EL (cell line): ENCODE measurements around the gene STT3A.
"Not testable (repeated sequence)": the region's sequence is repeated elsewhere in the genome, so short reads cannot be mapped to it uniquely, and the experiment has no call there.

Experiments used
- DNase-seq: peaks from one replicate; pipeline ENCODE4 v3.0.0-alpha.2; 2016

STT3A gene

DNA sequence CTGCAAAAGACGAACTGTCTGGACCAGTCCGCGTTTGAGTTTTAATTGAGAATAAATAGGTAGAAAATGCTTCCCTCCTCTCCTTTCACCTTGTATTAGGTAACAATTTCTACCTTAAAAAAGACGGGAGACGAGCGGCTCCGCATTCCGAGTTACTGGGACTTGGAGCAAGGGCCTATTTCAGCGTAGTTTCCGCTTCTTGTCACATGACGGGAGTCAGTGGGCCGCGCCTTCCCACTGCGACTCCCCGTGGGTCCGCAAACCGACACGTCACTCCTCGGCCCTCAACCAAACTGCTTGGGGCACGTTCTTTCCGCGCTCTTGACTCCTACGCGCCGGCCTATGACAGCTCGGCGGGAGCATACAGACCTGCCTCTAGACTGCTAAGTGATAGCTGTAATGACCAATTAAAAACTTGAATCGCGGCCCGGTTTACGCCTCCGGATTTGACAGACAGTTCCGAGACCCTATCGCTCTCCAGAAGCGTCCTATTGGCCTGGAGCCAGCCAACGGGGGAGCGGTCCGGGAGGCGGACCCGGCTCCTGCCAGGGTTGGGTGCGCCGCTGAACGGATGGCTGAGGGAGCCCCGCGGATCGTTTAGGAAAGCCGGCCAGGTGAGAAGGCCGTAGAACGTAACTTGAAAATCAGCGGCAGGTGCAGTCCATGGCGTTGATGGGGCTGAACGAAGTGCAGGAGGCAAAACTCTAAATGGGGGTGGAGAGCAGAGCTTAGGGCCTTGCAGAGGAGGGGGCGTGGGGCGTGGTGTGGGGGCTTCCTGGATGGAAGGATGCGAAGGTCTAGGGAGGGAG, at the start of gene STT3A:
Gene STT3A, plus strand, starts transcription at position 548 of the 809 bp plus-strand sequence. CDS start 3,064 bp downstream, outside the sequence.
- DNase-seq, result peak; percentile 100

DNA sequence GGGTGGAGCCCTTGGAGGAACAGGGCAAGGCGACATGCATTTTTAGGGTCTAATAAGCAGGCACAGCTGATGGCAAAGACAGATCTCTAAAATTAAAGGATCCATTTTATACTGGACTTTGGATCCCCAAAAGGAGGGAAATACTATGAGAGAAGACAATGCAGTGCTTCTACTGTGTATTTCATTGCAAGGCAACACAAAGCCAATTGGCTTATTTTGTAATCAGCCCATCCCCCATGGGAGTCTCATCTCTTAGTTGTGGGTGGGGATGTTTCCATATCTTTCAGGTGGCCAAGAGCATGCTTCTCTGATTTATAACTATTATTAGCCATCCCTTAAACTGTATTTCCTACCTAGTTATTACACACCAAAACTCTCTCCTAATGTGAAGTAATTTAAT, 41.9 kb upstream of the STT3A start:
- DNase-seq, result no peak

DNA sequence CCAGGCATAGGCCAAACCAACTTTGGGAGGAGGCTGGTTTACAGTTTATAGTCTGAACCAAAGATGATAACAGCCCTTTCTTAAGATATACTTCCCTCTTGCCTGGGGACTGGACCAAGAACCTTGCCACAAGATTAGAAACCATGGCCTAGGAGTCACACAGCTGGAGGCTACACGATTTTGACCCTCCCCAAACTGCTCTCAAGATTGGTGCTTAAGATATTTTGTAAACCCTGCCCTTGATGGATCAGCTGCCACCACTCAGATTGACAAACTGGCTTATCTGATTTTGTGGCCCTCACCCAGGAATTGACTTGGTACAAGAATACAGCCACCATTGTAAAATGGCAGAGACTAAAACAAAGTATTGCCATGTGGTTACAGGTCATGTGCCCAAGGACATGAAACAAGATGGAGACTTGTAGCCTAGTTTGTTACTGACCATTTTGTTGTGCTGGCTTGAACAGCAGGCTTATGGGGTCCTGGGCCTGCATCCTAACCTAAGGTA, 40.8 kb upstream of the STT3A start:
- DNase-seq, result no peak

DNA sequence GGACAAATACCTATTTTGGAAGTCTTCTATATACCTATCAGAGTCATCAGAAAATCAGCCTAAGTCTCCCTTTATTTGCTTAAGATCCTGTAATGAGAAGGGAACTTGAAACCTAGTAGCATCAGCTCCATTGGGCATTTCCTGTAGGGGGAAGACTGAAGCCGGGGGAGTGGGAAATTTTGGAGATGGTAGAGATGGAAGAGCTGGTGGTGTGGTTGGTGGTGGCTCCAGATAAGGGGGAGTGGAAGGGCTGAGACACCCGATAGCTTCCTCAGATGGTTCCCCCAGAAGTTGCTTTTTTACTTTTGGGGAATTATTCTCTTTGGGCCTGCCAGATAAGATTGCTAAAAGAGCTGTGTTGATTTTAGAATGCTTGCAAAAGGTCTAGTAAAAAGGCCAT, 39.7 kb upstream of the STT3A start:
- no peak for DNase-seq

DNA sequence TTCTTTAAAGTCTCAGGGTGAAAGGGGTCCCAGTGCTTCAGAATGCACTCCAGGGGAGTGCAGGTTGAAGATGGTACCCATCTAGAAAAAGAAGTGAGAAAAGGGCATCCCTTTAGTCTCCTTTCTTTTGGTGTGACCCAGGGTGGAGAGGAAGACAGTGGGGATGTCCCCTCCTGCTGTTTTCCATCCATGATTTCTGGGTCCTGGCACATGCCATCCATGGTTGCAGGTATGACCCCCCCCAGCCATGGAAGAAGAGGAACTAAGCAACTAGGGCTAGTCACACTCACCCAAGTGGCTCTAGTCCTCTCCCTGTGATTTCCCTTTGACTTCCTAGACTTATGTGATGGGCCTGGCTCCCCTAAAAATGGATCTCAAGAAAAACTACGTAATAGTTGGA, 39.3 kb upstream of the STT3A start:
- DNase-seq, result no peak

DNA sequence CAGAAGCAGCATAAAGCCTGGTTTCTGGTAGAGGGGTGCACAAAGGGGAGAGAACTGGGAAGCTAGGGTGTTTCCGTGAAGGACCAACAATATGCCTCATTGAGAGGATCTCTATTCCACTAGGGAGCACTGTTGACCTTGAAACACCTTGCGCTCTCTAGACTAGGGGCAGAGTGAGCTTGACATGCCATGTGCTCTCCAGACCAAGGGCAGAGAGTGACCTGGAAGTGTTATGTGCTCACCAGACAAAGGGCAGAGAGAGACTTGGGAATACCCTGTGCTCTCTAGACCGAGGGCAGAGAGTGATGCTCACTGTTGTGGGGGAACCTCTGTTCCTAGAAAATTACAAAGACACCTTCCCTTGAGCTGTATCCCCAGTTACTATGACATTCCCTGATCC, 38.6 kb upstream of the STT3A start:
- no peak for DNase-seq

DNA sequence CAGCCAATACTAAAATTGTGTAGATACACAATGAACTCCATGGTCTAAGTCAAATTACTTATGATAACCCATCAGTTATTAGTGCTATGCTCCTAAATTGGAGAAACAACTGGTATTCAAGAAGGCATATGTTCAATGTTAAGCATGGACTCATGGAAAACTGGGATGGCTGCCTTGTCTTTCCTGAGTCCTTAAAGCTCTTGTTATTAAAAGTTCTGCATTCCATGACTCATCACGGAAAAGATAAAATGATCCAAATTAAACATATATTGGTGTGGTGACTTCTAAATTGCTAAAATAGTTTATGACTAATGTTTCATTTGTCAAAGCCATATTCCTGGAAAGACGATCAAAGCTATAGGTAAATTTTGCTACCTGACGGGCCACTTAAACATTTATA, 32.8 kb upstream of the STT3A start:
- peak; percentile 1 for DNase-seq

DNA sequence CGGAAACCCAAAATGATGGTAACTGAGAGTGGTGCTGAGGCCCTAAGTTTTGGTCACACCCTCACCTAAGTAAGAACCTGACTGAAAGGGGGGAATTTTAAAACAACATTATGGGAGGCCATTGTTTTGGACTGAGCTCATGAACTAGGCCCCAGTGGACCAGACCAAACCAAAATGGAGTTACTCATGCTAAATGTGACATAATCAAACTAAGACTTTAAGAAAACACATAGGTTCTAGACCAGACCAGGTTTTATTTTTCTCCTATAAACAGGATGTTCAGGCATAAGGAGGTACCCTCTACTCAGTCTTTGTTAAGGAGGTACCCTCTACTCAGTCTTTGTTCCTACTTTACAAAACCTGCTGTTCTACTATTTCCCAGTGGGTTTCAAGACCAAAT, 30.7 kb upstream of the STT3A start:
- no peak for DNase-seq

DNA sequence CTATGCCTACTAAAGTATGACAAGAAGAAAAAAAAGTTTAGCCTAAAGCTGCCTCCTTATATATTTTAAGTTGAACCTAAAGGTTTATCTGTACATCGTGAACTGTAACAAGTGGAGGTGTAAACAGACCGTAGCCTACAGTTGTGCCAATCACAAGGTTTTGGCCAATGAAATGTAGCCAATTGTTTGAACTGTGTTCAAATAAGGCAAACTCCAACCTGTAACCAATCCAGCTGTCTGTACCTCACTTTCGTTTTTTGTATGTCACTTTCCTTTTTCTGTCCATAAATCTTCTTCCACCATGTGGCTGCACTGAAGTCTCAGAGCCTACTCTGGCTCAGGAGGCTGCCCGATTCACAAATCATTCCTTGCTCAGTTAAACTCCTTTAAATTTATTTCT, 30.2 kb upstream of the STT3A start:
- DNase-seq, result no peak

DNA sequence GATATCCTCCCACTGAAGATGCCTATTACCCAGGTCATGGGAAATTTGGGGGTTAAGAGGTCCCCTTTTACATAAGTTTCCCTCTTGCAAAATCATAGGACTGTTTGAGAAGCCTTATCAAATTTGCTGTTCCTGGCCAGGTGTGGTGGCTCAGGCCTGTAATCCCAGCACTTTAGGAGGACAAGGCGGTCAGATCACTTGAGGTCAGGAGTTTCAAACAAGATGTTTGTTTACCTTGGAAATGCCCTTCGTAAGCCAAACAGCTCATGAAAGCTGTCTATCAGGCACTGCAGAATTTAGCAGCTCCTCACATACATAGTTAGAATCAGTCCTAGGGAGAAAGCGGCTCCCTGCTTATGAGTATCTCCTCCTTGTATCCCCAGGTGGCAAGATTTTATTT, 28.3 kb upstream of the STT3A start:
- no peak for DNase-seq

DNA sequence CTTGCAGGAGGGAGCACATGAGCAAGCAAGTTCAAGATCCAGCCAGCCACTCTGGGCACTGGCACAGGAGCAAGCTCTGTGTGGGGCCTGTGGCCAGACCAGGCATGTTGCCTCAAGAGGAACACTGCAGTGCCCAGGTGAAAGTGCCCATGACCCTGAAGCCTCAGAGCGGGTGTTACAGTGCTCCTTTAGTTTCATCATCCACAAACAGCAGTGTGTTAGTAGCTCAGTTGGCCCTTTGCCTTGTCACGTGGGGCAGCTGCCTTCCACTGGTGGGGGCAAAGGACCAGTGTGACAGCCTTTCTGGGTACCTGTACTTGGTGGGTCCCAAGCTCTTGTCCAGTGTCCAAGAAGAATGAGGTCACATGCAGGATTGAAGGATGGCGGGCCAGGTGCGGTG, 26.4 kb upstream of the STT3A start:
- no peak for DNase-seq

DNA sequence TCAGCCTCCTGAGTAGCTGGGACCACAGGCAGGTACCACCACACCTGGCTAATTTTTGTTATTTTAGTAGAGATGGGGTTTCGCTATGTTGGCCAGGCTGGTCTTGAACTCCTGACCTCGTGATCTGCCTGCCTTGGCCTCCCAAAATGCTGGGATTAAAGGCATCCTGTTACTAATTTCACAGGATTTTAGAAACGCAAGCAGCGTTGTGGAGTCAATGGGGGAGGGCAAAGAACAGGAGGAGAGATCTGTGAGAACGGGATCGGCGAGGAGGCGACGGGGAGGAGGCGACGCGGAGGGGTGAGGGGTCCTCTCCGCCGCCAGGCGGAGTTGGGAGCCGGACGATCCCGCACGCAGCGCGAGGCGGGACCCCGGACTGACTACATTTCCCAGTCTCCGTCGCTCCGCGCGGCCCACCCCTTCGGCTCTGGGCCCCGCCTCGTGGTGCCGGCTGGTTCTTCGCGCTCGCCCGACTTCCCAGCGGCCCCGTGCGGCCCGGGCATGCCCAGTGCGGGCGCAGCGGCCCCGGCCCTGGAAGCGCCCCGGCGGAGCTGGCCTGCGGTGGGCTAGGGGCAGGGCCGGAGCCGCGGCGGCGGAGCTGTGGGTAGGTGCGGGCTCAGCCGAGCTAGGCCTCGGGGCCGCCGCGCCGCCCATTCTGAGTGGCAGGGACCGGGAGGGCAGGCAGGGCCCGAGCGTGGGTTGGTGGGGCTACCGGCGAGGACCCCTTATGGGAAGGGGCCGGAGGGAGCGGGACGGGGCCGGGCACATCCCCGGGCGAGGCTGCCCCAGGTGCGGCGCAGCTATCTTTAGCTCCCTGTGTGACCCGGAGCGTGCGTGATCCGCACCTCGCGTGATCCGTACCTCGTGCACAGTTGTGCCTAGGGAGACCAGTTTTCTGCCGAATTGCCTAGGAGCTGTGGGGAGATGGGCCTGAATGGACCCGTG, 23.4 kb upstream of the STT3A start, which contains the start of gene EI24:
Gene EI24, plus strand, starts transcription at position 508 of the 945 bp plus-strand sequence. CDS start 3,051 bp downstream, outside the sequence.
- peak; percentile 93 for DNase-seq

DNA sequence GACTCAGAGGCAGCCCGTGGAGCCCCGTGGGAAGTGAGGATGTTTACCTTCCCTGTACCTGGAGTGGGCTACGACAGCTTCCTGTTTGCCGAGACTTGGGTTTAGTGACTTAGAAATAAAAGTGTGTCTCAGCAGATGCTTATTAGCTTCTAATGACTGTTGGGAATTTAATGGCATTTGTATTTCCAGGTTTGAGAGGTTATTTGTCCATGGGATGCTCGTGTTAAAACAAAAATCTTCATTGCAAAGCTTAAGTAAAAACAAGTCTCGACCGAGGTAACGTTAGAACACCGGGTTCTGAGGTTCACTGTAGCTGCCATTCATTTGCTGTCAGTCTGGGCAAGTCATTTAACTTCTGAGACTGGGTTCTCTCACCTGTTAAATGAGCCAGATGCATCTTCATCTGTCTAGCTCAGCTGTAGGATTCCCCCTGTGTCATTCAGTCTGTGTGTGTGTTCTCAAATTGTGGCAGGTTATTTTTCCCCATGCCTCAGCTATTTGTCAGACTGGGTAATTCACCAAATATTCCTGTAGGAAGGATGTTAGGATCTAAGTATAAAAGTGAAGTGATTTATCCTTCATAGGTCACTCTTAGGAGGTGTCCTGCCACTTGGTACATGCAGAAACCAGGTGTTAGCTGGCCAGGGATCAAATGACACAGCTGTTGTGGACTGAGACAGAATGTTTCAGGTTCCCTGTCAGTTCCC, 22.6 kb upstream of the STT3A start:
- DNase-seq, result peak; percentile 14

DNA sequence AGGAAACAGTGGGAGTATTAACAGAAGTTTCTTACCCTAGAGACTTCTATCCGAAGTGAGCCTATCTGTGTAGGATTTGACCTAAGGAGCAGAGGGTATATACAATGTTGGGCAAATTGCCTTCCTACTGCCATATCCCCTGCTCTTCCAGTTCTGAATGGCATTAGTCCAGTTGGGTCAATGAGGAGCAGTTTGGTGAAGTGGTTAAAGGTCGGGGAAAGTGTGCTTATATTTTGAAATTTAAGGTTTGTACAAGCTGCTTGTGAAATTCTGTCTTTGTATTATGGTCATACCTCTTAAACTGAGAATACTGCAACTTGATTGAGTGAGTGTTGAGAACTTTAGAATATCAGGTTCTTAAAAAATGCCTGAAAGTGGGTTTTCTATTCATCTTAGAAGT, 21.7 kb upstream of the STT3A start:
- no peak for DNase-seq

DNA sequence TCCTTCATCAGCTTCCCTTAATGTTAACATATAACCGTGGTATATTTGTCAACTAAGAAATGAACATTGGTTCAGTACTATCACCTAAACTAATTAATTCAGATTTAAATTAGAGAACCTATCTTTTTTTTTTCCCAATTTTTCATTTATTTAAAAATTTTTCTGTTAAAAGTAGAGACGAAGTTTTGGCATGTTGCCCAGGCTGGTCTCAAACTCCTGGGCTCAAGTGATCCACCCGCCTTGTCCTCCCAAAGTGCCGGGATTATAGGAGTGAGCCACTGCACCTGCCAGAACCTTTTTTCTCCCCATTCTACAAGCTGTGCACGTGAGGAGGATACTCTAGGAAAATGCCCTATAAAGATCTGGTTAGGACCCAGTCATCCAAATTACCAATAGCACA, 19.7 kb upstream of the STT3A start:
- DNase-seq, result no peak

DNA sequence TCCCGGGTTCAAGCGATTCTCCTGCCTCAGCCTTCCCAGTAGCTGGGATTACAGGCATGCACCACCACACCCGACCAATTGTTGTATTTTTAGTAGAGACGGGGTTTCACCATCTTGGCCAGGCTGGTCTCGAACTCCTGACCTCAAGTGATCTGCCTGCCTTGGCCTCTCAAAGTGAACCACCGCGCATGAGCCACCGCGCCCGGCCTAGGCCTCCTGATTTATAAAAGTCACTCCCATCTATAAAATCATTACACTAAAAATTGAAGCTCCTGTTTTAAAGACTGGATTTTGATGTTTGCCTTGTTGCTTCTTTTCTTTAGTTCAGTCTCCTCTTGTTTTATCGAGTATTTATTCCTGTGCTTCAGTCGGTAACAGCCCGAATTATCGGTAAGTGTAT, 15.5 kb upstream of the STT3A start:
- not testable (repeated sequence) for DNase-seq

DNA sequence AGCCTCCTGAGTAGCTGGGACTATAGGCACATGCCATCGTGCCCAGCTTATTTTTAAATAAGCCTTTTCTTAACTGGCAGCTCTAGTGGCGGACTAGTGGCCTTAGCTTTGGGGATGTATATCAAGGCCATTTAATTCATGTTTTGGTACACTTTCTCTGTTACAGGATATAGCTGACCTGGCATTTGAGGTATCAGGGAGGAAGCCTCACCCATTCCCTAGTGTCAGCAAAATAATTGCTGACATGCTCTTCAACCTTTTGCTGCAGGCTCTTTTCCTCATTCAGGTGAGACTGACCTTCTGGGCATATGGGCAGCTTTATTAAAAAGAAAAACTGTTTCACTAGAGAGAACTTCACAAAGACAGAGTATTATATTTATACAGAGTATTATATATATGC, 13.9 kb upstream of the STT3A start:
- no peak for DNase-seq

DNA sequence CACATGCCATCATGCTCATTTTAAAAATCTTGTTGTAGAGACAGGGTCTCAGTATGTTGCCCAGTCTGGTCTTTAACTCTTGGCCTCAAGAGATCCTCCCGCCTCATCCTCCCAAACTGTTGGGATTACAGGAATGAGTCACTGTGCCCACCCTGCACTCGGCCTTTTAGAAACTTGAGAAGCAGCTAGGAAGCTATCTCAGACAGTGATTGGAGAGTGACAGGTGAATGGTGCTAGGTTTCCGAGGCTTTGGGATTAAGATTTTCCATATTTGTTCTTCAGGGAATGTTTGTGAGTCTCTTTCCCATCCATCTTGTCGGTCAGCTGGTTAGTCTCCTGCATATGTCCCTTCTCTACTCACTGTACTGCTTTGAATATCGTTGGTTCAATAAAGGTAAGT, 12.8 kb upstream of the STT3A start:
- no peak for DNase-seq

DNA sequence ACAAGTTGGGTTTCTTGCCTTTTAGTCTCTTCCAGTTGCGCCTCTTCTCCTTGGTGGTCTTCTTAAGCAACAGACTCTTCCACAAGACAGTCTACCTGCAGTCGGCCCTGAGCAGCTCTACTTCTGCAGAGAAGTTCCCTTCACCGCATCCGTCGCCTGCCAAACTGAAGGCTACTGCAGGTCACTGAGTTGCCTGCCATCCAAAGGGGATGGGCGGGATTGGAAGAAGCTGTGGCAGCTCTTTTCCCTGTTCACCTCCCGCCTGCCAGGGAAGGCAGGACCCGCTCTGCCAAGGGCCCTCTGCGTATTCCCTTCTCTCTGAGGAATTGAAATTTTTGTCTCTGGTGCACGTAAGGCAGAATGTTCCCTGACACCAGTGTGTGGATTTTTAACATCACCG, 9.2 kb upstream of the STT3A start:
- no peak for DNase-seq

DNA sequence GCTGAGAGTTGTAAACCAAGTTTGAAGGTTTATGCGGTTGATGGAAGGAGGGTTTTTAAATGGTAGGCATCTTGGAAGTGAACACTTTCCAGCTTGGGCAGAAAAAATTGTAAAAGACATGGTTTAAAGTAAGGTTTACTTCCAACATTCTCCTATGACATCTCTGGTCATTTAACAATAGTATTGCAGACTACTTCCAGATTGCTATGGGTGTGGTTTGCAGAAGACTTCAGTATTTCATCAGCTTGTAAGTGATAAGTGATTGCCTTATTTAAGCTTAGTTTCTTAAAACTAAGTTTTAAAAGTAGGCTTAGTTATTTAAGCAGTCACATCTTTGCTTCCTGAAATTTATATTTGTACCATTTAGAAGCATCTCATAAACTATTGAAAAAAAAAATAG, 7.2 kb upstream of the STT3A start:
- no peak for DNase-seq

DNA sequence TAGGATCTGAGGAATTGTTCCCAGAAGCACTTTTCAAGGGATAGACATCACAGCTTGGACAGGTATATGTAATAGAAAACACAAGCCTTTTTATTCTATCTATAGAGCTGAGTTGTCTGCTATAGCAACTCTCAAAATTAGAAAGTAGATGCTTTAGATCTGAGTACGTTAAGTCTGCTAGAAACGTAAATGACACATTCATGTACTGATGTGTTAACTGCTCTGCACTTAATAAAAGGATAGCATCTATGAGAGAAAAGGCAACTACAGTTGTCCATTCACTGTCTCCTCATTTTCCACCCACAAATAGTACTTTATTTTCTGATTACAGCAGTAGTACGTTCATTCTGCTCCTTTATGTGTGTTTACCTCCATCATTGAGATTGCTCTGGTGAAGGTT, 6.0 kb upstream of the STT3A start:
- no peak for DNase-seq

DNA sequence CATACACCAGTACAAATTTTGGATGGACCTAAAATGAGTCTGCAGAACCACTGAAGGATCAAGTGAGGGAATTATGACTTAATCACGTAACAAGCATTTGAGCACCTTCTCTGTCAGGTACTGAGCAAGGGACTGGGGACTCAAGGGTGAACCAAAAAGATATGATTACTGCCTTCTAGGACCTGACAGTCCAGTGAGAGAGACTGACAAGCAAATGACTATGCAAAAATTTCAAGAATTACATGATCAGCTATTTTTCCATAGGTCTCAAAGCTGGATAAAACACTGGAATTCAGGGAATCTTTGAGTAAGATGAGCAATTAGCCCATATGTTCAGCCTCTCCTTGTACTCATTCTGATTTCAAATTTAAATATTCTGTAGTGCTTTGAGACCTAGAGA, 5.2 kb upstream of the STT3A start:
- no peak for DNase-seq

DNA sequence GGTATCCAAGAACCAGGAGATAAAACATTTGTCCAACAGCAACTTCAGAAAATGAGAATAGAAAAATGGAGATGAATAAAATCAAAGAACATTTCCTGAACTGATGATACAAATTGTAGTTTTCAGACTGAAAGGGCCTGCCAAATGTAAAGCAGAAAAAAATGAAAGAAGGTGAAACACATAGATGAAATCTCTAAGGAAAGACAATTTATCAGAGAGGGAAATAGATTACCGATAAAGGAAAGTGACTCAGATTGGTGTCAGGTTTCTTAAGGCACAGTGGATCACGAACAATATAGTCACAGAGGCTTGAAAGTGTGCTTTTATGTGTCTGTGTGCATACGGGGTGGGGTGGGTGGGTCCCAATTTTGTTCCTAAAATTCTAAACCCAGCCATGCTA, 4.1 kb upstream of the STT3A start:
- DNase-seq, result peak; percentile 19
